IPS-15b (cell line): ENCODE data around the gene PPP3CB.
A peak's percentile ranks its signal among the peaks of the same experiment; 100 is the strongest.

Experiments
- H3K27me3 ChIP-seq: one replicate; pipeline ENCODE4 v1.6.1; 2013; ENCODE audit warnings: low read length; ENCODE audit not compliant: control insufficient read depth, insufficient read depth
- H3K36me3 ChIP-seq: one replicate; pipeline ENCODE4 v1.6.1; 2013; ENCODE audit warnings: low read length; ENCODE audit not compliant: control insufficient read depth, insufficient read depth
- H3K4me1 ChIP-seq: one replicate; pipeline ENCODE4 v1.6.1; 2013; ENCODE audit warnings: mild to moderate bottlenecking, low read length; ENCODE audit not compliant: control insufficient read depth, insufficient read depth
- H3K4me3 ChIP-seq: one replicate; pipeline ENCODE4 v1.5.1; 2013; ENCODE audit warnings: low read depth, low read length
- H3K9ac ChIP-seq: one replicate; pipeline ENCODE4 v1.6.1; 2013; ENCODE audit warnings: low read depth, mild to moderate bottlenecking, low read length
- H3K9me3 ChIP-seq: one replicate; pipeline ENCODE4 v1.6.1; 2013; ENCODE audit warnings: mild to moderate bottlenecking, low read length; ENCODE audit not compliant: control insufficient read depth, insufficient read depth

Gene PPP3CB

GRCh38 chr10:73439605-73440312 is 56.1 kb downstream of the PPP3CB start:
- Histone ChIP-seq H3K4me3 (no peak overlapping the region), H3K9me3 (no peaks in the 10 kb centered on the region), H3K36me3 (peaks cover 5% of the 10 kb centered on the region), H3K4me1 (no peaks in the 10 kb centered on the region), H3K27me3 (no peaks in the 10 kb centered on the region), H3K9ac (no peak overlapping the region)

GRCh38 chr10:73439055-73439454 is 56.8 kb downstream of the PPP3CB start:
- H3K4me3 ChIP-seq, result no peak overlapping the region

GRCh38 chr10:73433538-73433867 is 62.3 kb downstream of the PPP3CB start, which contains the start of gene MSS51:
Gene MSS51 (minus strand): TSS chr10:73433561. CDS start chr10:73428284, 5,277 bp downstream.
- Histone ChIP-seq H3K9me3 (no peaks in the 10 kb centered on the region), H3K36me3 (peaks cover 5% of the 10 kb centered on the region), H3K27me3 (no peaks in the 10 kb centered on the region), H3K4me3 (no peak within 1 kb of the TSS), H3K4me1 (no peaks in the 10 kb centered on the region), H3K9ac (no peak within 1 kb of the TSS)

More at GRCh38 chr10:73439055-73439454, 56.8 kb downstream of the PPP3CB start:
- no peaks in the 10 kb centered on the region for H3K27me3 ChIP-seq
- H3K4me1 ChIP-seq, result no peaks in the 10 kb centered on the region
- no peaks in the 10 kb centered on the region for H3K9me3 ChIP-seq
- no peak overlapping the region for H3K9ac ChIP-seq
- H3K36me3 ChIP-seq, result peaks cover 5% of the 10 kb centered on the region

DNA sequence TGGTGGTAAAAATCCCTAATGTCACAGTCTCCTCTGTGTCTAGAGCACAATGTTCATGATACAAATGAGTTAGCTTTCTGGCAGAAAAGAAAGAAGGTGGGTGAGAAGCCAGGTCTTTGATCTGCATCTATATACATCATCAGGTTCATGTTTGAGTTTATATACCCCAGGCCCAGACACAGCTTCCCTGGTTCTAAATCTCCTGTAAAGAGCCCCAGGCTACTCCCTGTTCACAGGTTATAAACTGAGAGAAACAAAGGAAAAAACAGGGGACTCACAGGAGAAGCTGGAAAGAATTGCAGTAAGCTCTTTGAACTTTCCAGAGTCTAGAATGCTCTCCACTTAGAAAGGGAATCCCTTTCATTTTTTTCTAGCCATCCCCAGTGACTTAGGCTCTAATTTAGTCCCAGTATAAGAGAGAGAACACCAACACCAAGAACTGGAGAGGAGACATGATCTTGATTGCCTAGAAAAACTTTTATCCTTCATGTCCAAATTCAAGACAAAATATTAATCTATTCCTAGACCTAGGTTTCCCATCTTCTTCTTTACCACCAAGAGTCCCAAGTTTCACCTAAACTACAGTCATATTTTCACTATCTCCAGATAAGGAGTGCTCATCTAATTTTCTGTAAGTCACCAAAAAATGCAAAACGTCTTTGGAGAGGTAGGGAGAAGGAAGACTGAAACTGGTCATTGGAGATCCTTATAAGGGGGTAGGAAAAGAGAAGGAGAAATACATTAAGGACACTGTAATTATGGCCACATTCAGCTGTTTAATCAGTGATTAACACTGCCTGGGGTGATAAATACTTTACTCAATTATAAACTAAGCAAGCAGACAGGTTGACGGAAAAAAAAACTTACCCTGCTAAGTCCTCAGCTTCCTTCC is 62.9 kb downstream of the PPP3CB start:
- Histone ChIP-seq H3K4me1 (no peaks in the 10 kb centered on the region), H3K9me3 (no peaks in the 10 kb centered on the region), H3K4me3 (no peak overlapping the region), H3K27me3 (no peaks in the 10 kb centered on the region), H3K9ac (no peak overlapping the region), H3K36me3 (peaks cover 2% of the 10 kb centered on the region)

- Histone ChIP-seq H3K4me1 (no peaks in the 10 kb centered on the region), H3K9ac (no peak overlapping the region), H3K36me3 (peaks cover 5% of the 10 kb centered on the region), H3K27me3 (no peaks in the 10 kb centered on the region), H3K4me3 (no peak overlapping the region), H3K9me3 (no peaks in the 10 kb centered on the region)
Observed at GRCh38 chr10:73426318-73426717, 69.5 kb downstream of the PPP3CB start.

DNA sequence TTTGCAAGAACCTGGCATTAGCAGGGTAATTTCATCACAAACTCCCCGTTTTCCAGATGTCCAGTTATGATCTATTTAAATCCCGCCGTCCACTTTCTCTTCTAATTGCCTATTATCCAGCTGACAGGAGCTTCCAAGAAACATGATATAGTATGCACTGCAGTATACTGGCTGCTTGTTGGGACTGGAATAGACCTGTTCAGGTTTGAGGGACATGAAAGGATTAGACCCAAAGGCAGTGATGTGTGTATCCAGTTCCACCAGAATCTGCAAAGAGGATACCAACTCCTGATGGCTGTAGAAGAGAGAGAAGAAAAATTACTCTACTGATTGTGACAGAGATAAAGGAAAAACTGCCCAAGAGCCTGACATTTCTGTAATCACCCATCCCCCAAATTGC is 71.3 kb downstream of the PPP3CB start:
- H3K9me3 ChIP-seq, result no peaks in the 10 kb centered on the region
- H3K9ac ChIP-seq, result no peak overlapping the region
- H3K4me1 ChIP-seq, result no peaks in the 10 kb centered on the region
- H3K36me3 ChIP-seq, result peaks cover 5% of the 10 kb centered on the region
- H3K4me3 ChIP-seq, result no peak overlapping the region
- no peaks in the 10 kb centered on the region for H3K27me3 ChIP-seq

DNA sequence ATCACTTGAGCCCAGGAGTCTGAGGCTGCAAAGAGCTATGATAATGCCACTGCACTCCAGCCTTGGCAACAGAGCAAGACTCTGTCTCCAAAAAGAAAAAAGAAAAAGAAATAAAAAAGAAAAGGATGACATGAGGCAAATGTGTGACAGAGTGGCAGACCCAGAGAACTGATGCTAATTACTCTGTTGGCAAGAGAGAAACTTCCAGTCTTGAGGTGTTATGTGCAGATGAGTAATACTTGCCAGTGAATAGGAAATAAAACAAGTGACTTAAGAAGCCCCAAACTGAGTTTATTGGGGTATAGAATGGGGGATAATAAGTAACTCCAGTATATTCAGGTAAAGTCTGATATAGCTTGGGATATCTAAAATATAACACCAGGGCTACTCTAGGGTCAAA is 72.5 kb downstream of the PPP3CB start:
- Histone ChIP-seq H3K9me3 (no peaks in the 10 kb centered on the region), H3K4me1 (no peaks in the 10 kb centered on the region), H3K9ac (no peak overlapping the region), H3K36me3 (peaks cover 5% of the 10 kb centered on the region), H3K27me3 (no peaks in the 10 kb centered on the region), H3K4me3 (no peak overlapping the region)

DNA sequence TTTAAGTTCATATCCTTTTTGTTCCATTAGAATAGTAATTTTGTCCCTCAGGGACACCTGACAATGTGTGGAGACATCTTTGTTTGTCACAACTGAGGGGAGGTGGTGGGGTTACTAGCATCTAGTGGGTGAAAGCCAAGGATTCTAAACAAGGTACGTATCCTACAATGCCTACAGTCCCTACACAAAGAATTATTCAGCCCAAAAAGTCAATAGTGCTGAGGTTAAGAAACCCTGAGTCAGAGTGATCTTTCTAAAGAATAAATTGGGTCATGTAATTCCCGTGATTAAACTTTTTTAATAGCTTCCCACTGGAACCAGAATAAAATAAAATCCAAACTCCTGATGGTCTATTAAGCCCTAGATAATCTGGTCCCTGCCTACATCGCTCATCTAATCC is 79.3 kb downstream of the PPP3CB start:
- no peaks in the 10 kb centered on the region for H3K36me3 ChIP-seq
- no peak overlapping the region for H3K9ac ChIP-seq
- H3K4me1 ChIP-seq, result peaks cover 4% of the 10 kb centered on the region
- H3K27me3 ChIP-seq, result no peaks in the 10 kb centered on the region
- no peaks in the 10 kb centered on the region for H3K9me3 ChIP-seq
- no peak overlapping the region for H3K4me3 ChIP-seq

GRCh38 chr10:73414230-73414945 is 81.4 kb downstream of the PPP3CB start:
- H3K4me1 ChIP-seq, result peaks cover 7% of the 10 kb centered on the region
- H3K9ac ChIP-seq, result peak overlapping the region; percentile 71
- H3K9me3 ChIP-seq, result no peaks in the 10 kb centered on the region
- H3K4me3 ChIP-seq, result peak overlapping the region; percentile 66
- H3K27me3 ChIP-seq, result no peaks in the 10 kb centered on the region
- no peaks in the 10 kb centered on the region for H3K36me3 ChIP-seq

GRCh38 chr10:73413528-73414229 is 82.1 kb downstream of the PPP3CB start, which contains the start of gene ANXA7:
Gene ANXA7 (minus strand): TSS chr10:73414058. CDS start chr10:73400856, 13,202 bp downstream.
- Histone ChIP-seq H3K9me3 (no peaks in the 10 kb centered on the region), H3K4me1 (peaks cover 7% of the 10 kb centered on the region), H3K36me3 (no peaks in the 10 kb centered on the region), H3K4me3 (peak within 1 kb of the TSS; percentile 75), H3K27me3 (no peaks in the 10 kb centered on the region), H3K9ac (peak within 1 kb of the TSS; percentile 84)

GRCh38 chr10:73413108-73413527 is 82.7 kb downstream of the PPP3CB start:
- Histone ChIP-seq H3K9ac (peak overlapping the region; percentile 84), H3K4me1 (peaks cover 7% of the 10 kb centered on the region), H3K9me3 (no peaks in the 10 kb centered on the region), H3K27me3 (no peaks in the 10 kb centered on the region), H3K36me3 (no peaks in the 10 kb centered on the region), H3K4me3 (peak overlapping the region; percentile 75)
